Measurements from ENCODE around the gene RNPEP. TPM values are rescaled to one million over a fixed set of nuclear protein-coding genes. Genes with fewer than 3 reads are reported as not detected.

RNPEP gene
- total and polyA plus RNA-seq, 2 of the 13 experiments (the other 11 are each of a cell fraction or from before 2014, with no cell fraction given), result 20.6 to 38.4 TPM

DNA sequence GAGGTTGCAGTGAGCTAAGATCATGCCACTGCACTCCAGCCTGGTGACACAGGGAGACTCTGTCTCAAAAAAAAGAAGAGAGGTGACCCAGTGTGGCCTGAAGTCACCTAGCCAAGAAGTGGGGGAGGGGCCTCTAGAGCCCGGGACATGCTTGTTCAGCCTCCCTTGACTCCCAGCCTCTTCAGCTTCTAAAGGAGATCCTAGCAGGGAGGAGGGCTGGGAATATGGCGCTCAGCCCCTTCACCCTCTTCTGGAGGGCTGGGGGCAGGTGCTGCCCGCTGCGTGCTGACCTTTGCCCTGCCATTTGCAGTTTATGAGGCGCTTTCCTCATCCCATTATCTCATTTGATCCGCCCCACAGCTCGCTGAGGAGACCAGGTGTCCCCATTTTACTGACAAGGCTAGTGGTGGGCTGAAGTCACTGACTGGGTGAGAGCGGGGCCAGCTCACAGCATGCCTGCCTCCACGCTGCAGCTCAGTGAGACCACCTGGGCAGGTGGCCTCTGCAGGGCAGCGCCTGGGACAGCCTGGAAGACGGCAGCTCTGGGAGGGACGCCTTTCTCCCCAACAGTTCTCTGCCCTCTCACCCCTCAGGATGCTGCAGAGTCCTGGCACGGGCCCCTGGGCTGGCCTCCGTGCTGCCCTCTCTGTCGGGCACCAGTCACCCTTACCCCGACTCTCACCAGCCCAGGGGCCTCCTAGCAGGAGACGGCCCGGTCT lies 35.5 kb downstream of the RNPEP start (continued):
- TF ChIP-seq AGO2 (optimal IDR thresholded peaks at IDR 0.05; ENCODE audit: low read depth, low read length) (peak; percentile 32), SNAI1 (CRISPR knock-in tag; IDR thresholded peaks at IDR 0.05; ENCODE audit: borderline replicate concordance) (no peak), ZNF329 (CRISPR knock-in tag; IDR thresholded peaks at IDR 0.05; ENCODE audit: low read depth) (no peak), ZMAT3 (CRISPR knock-in tag; conservative IDR thresholded peaks at IDR 0.05) (no peak), ZNF251 (CRISPR knock-in tag; IDR thresholded peaks at IDR 0.05) (no peak), ASH2L (IDR thresholded peaks at IDR 0.05; ENCODE audit: insufficient read length, low read depth, low read length) (no peak), ZNF317 (CRISPR knock-in tag; IDR thresholded peaks at IDR 0.05) (no peak), ZNF235 (CRISPR knock-in tag; IDR thresholded peaks at IDR 0.05; ENCODE audit: borderline replicate concordance) (no peak), ZNF75D (CRISPR knock-in tag; IDR thresholded peaks at IDR 0.05; ENCODE audit: borderline replicate concordance) (no peak), POLR2A (IDR thresholded peaks at IDR 0.05; ENCODE audit: insufficient read depth in 1 of 2, low read depth in 2 of 2, low read length in 2 of 2) (no peak), SP2 (CRISPR knock-in tag; IDR thresholded peaks at IDR 0.05) (no peak), ZNF737 (CRISPR knock-in tag; IDR thresholded peaks at IDR 0.05; ENCODE audit: borderline replicate concordance) (no peak), ZNF496 (CRISPR knock-in tag; IDR thresholded peaks at IDR 0.05; ENCODE audit: insufficient replicate concordance) (no peak), NCOA1 (CRISPR knock-in tag; IDR thresholded peaks at IDR 0.05) (no peak), ZNF160 (CRISPR knock-in tag; IDR thresholded peaks at IDR 0.05) (no peak), RAD21 (CRISPR knock-in tag; IDR thresholded peaks at IDR 0.05) (no peak), NAIF1 (CRISPR knock-in tag; IDR thresholded peaks at IDR 0.05; ENCODE audit: borderline replicate concordance) (0 out of 2 replicates have a peak, but pooled peaks have one; percentile 6), PPARG (CRISPR knock-in tag; conservative IDR thresholded peaks at IDR 0.05) (no peak), ZNF225 (CRISPR knock-in tag; IDR thresholded peaks at IDR 0.05) (no peak), NR2F6 (IDR thresholded peaks at IDR 0.05) (no peak), NR2F6 (CRISPR knock-in tag; IDR thresholded peaks at IDR 0.05) (0 out of 2 replicates have a peak, but pooled peaks have one; percentile 27), TP53 (CRISPR knock-in tag; conservative IDR thresholded peaks at IDR 0.05) (no peak)
- TF ChIP-seq, protein P1, sequence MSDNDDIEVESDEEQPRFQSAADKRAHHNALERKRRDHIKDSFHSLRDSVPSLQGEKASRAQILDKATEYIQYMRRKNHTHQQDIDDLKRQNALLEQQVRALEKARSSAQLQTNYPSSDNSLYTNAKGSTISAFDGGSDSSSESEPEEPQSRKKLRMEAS (IDR thresholded peaks at IDR 0.05), result peak; percentile 26; the same call in 1 of the 2 replicates
- TF ChIP-seq, protein P2, sequence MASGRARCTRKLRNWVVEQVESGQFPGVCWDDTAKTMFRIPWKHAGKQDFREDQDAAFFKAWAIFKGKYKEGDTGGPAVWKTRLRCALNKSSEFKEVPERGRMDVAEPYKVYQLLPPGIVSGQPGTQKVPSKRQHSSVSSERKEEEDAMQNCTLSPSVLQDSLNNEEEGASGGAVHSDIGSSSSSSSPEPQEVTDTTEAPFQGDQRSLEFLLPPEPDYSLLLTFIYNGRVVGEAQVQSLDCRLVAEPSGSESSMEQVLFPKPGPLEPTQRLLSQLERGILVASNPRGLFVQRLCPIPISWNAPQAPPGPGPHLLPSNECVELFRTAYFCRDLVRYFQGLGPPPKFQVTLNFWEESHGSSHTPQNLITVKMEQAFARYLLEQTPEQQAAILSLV (CRISPR knock-in tag; IDR thresholded peaks at IDR 0.05; ENCODE audit: borderline replicate concordance), result 0 out of 2 replicates have a peak, but pooled peaks have one; percentile 46
- TF ChIP-seq, protein P3, sequence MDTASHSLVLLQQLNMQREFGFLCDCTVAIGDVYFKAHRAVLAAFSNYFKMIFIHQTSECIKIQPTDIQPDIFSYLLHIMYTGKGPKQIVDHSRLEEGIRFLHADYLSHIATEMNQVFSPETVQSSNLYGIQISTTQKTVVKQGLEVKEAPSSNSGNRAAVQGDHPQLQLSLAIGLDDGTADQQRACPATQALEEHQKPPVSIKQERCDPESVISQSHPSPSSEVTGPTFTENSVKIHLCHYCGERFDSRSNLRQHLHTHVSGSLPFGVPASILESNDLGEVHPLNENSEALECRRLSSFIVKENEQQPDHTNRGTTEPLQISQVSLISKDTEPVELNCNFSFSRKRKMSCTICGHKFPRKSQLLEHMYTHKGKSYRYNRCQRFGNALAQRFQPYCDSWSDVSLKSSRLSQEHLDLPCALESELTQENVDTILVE (CRISPR knock-in tag; IDR thresholded peaks at IDR 0.05), result no peak
- TF ChIP-seq, protein P4, sequence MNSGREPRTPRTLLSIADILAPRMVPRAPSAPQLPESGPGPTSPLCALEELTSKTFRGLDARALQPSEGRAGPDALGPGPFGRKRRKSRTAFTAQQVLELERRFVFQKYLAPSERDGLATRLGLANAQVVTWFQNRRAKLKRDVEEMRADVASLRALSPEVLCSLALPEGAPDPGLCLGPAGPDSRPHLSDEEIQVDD (CRISPR knock-in tag; IDR thresholded peaks at IDR 0.05; ENCODE audit: borderline replicate concordance), result no peak
- TF ChIP-seq, protein P5, sequence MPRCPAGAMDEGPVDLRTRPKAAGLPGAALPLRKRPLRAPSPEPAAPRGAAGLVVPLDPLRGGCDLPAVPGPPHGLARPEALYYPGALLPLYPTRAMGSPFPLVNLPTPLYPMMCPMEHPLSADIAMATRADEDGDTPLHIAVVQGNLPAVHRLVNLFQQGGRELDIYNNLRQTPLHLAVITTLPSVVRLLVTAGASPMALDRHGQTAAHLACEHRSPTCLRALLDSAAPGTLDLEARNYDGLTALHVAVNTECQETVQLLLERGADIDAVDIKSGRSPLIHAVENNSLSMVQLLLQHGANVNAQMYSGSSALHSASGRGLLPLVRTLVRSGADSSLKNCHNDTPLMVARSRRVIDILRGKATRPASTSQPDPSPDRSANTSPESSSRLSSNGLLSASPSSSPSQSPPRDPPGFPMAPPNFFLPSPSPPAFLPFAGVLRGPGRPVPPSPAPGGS (CRISPR knock-in tag; IDR thresholded peaks at IDR 0.05), result peak; percentile 33; the same call in 1 of the 2 replicates
- TF ChIP-seq, protein P6, sequence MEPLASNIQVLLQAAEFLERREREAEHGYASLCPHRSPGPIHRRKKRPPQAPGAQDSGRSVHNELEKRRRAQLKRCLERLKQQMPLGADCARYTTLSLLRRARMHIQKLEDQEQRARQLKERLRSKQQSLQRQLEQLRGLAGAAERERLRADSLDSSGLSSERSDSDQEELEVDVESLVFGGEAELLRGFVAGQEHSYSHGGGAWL (CRISPR knock-in tag; IDR thresholded peaks at IDR 0.05), result no peak

Data from HepG2 (cell line).